Ovary (tissue), 3 donors: ENCODE measurements around the gene CDNF.

Experiments
- CTCF ChIP-seq, 3 donors: fragments of 450-650 bp in 2 of 3; fragments of 200-600 bp in 1 of 3; IDR thresholded peaks; one replicate each; pipeline versions ENCODE4 v1.5.1 to v1.8.0; 2016 to 2022; ENCODE audit warnings: antibody characterized with exemption in 3 of 3, mild to moderate bottlenecking in 1 of 3
- EP300 ChIP-seq: sonication (generic); formaldehyde crosslinking; IDR thresholded peaks from one replicate; pipeline ENCODE4 v1.6.1; 2017; ENCODE audit warnings: antibody characterized with exemption
- donor health status: DM: no; HTN: no; CAD: no.

GRCh38 chr10:14781763-14782162, 56.1 kb downstream of the CDNF start:
- TF ChIP-seq CTCF (IDR thresholded peaks at IDR 0.05) (no peak), EP300 (no peak)
